Small intestine (tissue), 7 donors: Measurements from ENCODE around the gene NDUFV2. TPM values are rescaled to one million over a fixed set of nuclear protein-coding genes. Genes with fewer than 3 reads are reported as not detected.
A peak's percentile ranks its signal among the peaks of the same experiment; 100 is the strongest.

Experiments
- DNase-seq, 2 donors: peaks; one replicate each; pipeline versions ENCODE4 v3.0.0 to v3.0.0-alpha.2; 2013
- FAIRE-seq: peaks from 2 replicates; lab custom pipeline; 2012; peaks lifted over from hg19 to GRCh38; lab: Jason Lieb, UNC
- H3K27ac ChIP-seq, 3 donors: one replicate each; pipeline ENCODE4 v1.5.1; 2013; ENCODE audit warnings: low read length in 2 of 3, mild to moderate bottlenecking in 2 of 3, control low read depth in 1 of 3, inconsistent platforms in 1 of 3, low read depth in 1 of 3, moderate library complexity in 1 of 3
- H3K27me3 ChIP-seq, 3 donors: one replicate each; pipeline ENCODE4 v1.6.1; 2013; ENCODE audit warnings: low read length in 3 of 3, inconsistent platforms in 1 of 3; ENCODE audit not compliant: control insufficient read depth in 3 of 3, insufficient read depth in 3 of 3
- H3K36me3 ChIP-seq, 3 donors: one replicate each; pipeline ENCODE4 v1.6.1; 2013; ENCODE audit warnings: low read length in 3 of 3, inconsistent platforms in 1 of 3, low read depth in 1 of 3, mild to moderate bottlenecking in 1 of 3, moderate library complexity in 1 of 3; ENCODE audit not compliant: control insufficient read depth in 3 of 3, insufficient read depth in 2 of 3
- H3K4me1 ChIP-seq, 3 donors: one replicate each; pipeline ENCODE4 v1.6.1; 2013; ENCODE audit warnings: low read length in 2 of 3, inconsistent platforms in 1 of 3, low read depth in 1 of 3, mild to moderate bottlenecking in 1 of 3, moderate library complexity in 1 of 3; ENCODE audit not compliant: control insufficient read depth in 3 of 3, insufficient read depth in 2 of 3
- H3K4me3 ChIP-seq, 3 donors: one replicate each; pipeline ENCODE4 v1.5.1; 2013; ENCODE audit warnings: low read length in 3 of 3, control low read depth in 1 of 3, inconsistent platforms in 1 of 3, low read depth in 1 of 3, mild to moderate bottlenecking in 1 of 3, moderate library complexity in 1 of 3
- H3K9me3 ChIP-seq, 2 donors: one replicate each; pipeline ENCODE4 v1.6.1; 2013; ENCODE audit warnings: low read depth in 1 of 2, low read length in 1 of 2; ENCODE audit not compliant: control insufficient read depth in 2 of 2, insufficient read depth in 1 of 2
- WGBS, 3 donors: extraction: QIAGEN DNeasy Blood & Tissue Kit; methylation state at CpG; one replicate each; pipeline ENCODE4 v1.1.7; 2013; 5-methylcytosine and 5-hydroxymethylcytosine counted together
- polyA plus RNA-seq, 4 donors: library from polyadenylated mRNA; stranded (reverse) in 3 of 4; unstranded in 1 of 4; fragments of 200-250 nt in 3 of 4; fragments of 120-200 nt in 1 of 4; gene quantifications; one replicate each; pipeline versions ENCODE4 v1.2.1 to v1.2.3, GENCODE V29; 2013
- donor health status: healthy with polysubstance abuse.
- donor health status: control.
- donor health status: control.
- donor health status: Bipolar disorder and iron deficiency.
- donor health status: healthy.

Gene NDUFV2
- polyA plus RNA-seq, 4 donors: 125 to 300 (median 208) TPM

GRCh38 chr18:9100796-9101195 lies 1.7 kb upstream of the NDUFV2 start:
- H3K27ac ChIP-seq: peak overlapping the region in 1 of 3 donors; percentile 16
- FAIRE-seq: no peak
- DNase-seq: no peak
- no peak overlapping the region for H3K4me3 ChIP-seq
- no peaks in the 10 kb centered on the region for H3K36me3 ChIP-seq
- H3K4me1 ChIP-seq: peaks cover under 1 to 13% (median under 1%) of the 10 kb centered on the region in 3 donors
- WGBS, 3 donors: 71 to 87% (median 86%) methylated on average over 3 of the region's 3 CpGs
- no peaks in the 10 kb centered on the region for H3K27me3 ChIP-seq
- H3K9me3 ChIP-seq: no peaks in the 10 kb centered on the region

- DNase-seq: peak; percentile 37 to 84
- Histone ChIP-seq H3K9me3 (no peaks in the 10 kb centered on the region), H3K4me3 (peak overlapping the region; percentile 52 to 96 (median 82)), H3K27ac (peak overlapping the region; percentile 74 to 95 (median 94)), H3K4me1 (peaks cover 2 to 20% (median 4%) of the 10 kb centered on the region in 3 donors), H3K36me3 (no peaks in the 10 kb centered on the region), H3K27me3 (no peaks in the 10 kb centered on the region)
- 0 to 1% (median 0%) methylated on average over 17 of the region's 17 CpGs for WGBS, 3 donors
- no peak for FAIRE-seq
These were observed 580 bp upstream of the NDUFV2 start for GRCh38 chr18:9101730-9102507.

GRCh38 chr18:9103376-9103873 lies 926 bp downstream of the NDUFV2 start:
- H3K27ac ChIP-seq: peak overlapping the region; percentile 94
- peaks cover 2 to 30% (median 5%) of the 10 kb centered on the region in 3 donors for H3K4me1 ChIP-seq
- WGBS, 3 donors: 0 to 2% (median 2%) methylated on average over 4 of the region's 4 CpGs
- no peaks in the 10 kb centered on the region for H3K27me3 ChIP-seq
- no peaks in the 10 kb centered on the region for H3K36me3 ChIP-seq
- FAIRE-seq (no peak), DNase-seq (peak in 1 of 2 donors; percentile 34)
- H3K9me3 ChIP-seq: no peaks in the 10 kb centered on the region
- H3K4me3 ChIP-seq: peak overlapping the region; percentile 55 to 96 (median 82)

DNA sequence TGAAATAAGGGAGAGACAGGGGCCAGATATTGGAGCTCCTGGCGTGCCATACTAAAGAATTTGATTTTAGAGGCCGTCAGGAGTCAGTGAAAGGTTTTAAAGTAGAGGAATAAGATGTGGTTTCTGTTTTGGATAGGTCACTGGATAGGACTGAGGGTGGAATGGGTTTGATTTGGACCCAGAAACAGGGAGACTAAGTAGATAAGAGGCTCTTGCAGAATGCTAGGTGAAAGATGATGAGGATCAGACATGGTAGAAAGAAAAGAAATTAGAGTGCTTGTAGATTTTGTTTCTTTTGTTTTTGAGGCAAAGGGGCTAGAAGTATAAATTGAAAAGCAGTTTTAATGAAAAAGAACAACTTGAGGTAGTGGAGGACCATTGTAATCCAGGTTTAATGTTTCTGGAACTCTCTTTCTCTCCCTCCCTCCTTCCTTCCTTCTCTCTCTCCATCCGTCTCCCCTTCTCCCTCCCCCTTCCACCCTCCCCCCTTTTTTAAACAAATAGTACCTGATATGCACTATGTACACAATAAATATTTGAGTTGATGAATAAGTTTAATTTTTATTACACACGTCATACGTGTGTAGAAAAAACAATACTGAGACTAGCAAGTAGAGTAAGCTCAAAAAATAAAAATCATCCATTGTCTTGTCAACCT lies 1.9 kb downstream of the NDUFV2 start:
- Histone ChIP-seq H3K4me1 (peaks cover 2 to 31% (median 8%) of the 10 kb centered on the region in 3 donors), H3K27me3 (no peaks in the 10 kb centered on the region), H3K9me3 (no peaks in the 10 kb centered on the region), H3K36me3 (no peaks in the 10 kb centered on the region), H3K4me3 (peak overlapping the region; percentile 55 to 96 (median 82)), H3K27ac (peak overlapping the region in 2 of 3 donors; percentile 70 to 94)
- 4 to 9% (median 5%) methylated on average over 5 of the region's 5 CpGs for WGBS, 3 donors
- FAIRE-seq: no peak
- DNase-seq: no peak

GRCh38 chr18:9105420-9105819 lies 2.9 kb downstream of the NDUFV2 start:
- peaks cover 2 to 38% (median 9%) of the 10 kb centered on the region in 3 donors for H3K4me1 ChIP-seq
- H3K9me3 ChIP-seq: no peaks in the 10 kb centered on the region
- WGBS, 3 donors: 10 to 35% (median 21%) methylated on average over 3 of the region's 3 CpGs
- H3K27ac ChIP-seq: no peak overlapping the region
- no peak overlapping the region for H3K4me3 ChIP-seq
- FAIRE-seq (no peak), DNase-seq (no peak)
- H3K27me3 ChIP-seq: no peaks in the 10 kb centered on the region
- no peaks in the 10 kb centered on the region for H3K36me3 ChIP-seq

DNA sequence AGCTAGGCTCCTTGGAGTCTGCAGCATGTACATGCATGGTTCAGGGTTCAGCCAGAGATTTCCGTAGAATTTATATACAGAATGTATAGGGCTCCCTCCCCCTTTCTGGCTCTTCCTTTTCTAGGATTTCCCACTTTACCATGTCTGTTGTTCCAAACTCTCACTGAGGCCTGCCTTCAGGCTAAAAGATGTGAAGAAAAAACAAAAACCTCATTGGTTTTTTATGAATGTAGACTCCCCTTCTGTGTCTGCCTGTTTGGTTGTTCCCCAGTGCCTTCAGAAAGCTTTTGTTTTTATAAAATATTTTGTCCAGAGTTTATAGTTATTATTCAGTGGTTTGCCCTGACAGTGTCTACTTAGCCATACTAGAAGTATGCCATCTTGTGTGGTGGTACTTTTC lies 3.6 kb downstream of the NDUFV2 start:
- no peak for FAIRE-seq
- Histone ChIP-seq H3K4me3 (peak overlapping the region in 1 of 3 donors; percentile 11), H3K9me3 (no peaks in the 10 kb centered on the region), H3K27me3 (no peaks in the 10 kb centered on the region), H3K4me1 (peaks cover 2 to 44% (median 10%) of the 10 kb centered on the region in 3 donors), H3K27ac (peak overlapping the region in 1 of 3 donors; percentile 30), H3K36me3 (no peaks in the 10 kb centered on the region)
- no peak for DNase-seq
- WGBS, 3 donors: 15 to 44% (median 32%) methylated on average over 1 of the region's 1 CpG

- Histone ChIP-seq H3K27ac (peak overlapping the region in 1 of 3 donors; percentile 1), H3K27me3 (no peaks in the 10 kb centered on the region), H3K36me3 (peaks cover 0 to 4% (median 0%) of the 10 kb centered on the region in 3 donors), H3K4me1 (peaks cover 2 to 42% (median 10%) of the 10 kb centered on the region in 3 donors), H3K9me3 (no peaks in the 10 kb centered on the region), H3K4me3 (peak overlapping the region in 1 of 3 donors; percentile 16)
- DNase-seq (peak; percentile 30 to 34), FAIRE-seq (no peak)
- 9 to 20% (median 15%) methylated on average over 4 of the region's 4 CpGs for WGBS, 3 donors
These were observed 4.5 kb downstream of the NDUFV2 start for GRCh38 chr18:9106800-9107584.

GRCh38 chr18:9108911-9109310 lies 6.4 kb downstream of the NDUFV2 start:
- Histone ChIP-seq H3K27me3 (no peaks in the 10 kb centered on the region), H3K9me3 (no peaks in the 10 kb centered on the region), H3K4me1 (peaks cover 2 to 45% (median 10%) of the 10 kb centered on the region in 3 donors), H3K27ac (no peak overlapping the region), H3K36me3 (peaks cover 0 to 6% (median 0%) of the 10 kb centered on the region in 3 donors), H3K4me3 (no peak overlapping the region)
- 70 to 83% (median 75%) methylated on average over 2 of the region's 2 CpGs for WGBS, 3 donors
- no peak for FAIRE-seq
- DNase-seq: no peak
